Epithelial cell of esophagus (primary cell): ENCODE data around the gene FAM50B.

ENCODE experiments used
- DNase-seq: peaks from one replicate; pipeline ENCODE4 v3.0.0; 2010; ENCODE audit warnings: low read depth
- H3K4me3 ChIP-seq: 2 replicates; pipeline ENCODE4 v1.5.1; 2011; ENCODE audit warnings: mild to moderate bottlenecking, low read length, control low read depth
- TF ChIP-seq, protein P1 (sequence below): IDR thresholded peaks from 2 replicates; pipeline ENCODE4 v1.5.1; 2011; ENCODE audit warnings: low read depth, mild to moderate bottlenecking, low read length, control low read depth, inconsistent platforms; ENCODE audit not compliant: insufficient read depth; ENCODE audit errors: missing control alignments

The FAM50B gene

DNA sequence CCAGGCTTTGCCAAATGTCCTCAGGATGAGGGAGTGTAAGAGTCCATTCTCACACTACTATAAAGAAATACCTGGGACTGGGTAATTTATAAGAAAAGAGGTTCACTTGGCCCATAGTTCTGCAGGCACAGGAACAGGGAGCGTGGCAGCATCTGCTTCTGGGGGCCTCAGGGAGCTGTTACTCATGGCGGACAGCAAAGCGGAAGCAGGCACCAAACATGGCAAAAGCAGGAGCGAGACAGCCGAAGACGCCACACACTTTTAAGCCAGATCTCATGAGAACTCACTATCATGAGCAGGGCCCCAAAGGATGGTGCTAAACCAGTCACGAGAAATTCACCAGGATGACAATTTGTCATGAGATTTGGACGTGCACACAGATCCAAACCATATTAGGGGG lies 22.8 kb downstream of the FAM50B start:
- H3K4me3 ChIP-seq = no peak overlapping the region
- TF ChIP-seq, protein P1, sequence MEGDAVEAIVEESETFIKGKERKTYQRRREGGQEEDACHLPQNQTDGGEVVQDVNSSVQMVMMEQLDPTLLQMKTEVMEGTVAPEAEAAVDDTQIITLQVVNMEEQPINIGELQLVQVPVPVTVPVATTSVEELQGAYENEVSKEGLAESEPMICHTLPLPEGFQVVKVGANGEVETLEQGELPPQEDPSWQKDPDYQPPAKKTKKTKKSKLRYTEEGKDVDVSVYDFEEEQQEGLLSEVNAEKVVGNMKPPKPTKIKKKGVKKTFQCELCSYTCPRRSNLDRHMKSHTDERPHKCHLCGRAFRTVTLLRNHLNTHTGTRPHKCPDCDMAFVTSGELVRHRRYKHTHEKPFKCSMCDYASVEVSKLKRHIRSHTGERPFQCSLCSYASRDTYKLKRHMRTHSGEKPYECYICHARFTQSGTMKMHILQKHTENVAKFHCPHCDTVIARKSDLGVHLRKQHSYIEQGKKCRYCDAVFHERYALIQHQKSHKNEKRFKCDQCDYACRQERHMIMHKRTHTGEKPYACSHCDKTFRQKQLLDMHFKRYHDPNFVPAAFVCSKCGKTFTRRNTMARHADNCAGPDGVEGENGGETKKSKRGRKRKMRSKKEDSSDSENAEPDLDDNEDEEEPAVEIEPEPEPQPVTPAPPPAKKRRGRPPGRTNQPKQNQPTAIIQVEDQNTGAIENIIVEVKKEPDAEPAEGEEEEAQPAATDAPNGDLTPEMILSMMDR = no peak
- DNase-seq = no peak

DNA sequence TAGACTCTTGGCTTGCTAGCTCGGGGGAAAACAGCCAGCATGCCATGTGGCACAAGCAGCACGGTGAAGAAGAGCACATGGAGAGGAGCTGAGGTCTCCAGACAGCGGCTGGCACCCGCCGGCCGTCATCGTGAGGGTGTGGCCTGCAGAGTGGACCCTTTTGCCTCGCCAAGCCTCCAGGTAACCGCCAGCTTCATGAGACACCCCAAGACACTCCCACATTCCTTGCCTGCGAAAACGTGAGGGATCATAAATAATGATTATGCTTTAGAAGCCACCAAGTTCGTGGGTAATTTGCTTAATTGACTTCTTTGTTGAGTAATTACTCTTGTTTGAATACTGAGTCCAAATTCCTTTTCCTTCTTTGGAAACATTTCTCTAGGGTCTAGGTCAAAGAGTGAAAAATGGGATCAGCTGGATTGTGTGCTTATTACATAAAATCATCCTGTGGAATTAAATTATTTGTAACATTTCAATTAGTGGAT lies 23.2 kb downstream of the FAM50B start:
- no peak overlapping the region for H3K4me3 ChIP-seq
- no peak for DNase-seq
- TF ChIP-seq, protein P1 = no peak

DNA sequence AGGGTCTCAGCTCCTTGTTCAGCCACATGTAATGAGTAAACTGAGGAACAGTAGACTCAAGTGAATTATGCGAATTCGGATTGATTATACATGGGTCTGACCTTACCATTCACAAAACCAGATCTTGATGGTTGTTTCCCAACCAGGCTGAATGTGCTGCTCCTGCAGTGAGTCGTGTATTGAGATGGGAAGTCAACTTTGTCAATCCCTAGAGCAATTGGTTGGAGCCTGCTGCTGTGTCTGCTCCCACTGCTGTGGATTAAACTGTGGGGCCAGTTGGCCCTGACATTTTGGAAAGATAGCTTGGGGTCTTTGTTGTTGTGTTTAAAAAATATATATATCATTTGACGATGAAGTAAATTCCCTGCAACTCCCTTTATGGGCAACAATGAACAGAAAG lies 23.9 kb downstream of the FAM50B start:
- TF ChIP-seq, protein P1 = no peak
- H3K4me3 ChIP-seq = no peak overlapping the region
- DNase-seq = peak; percentile 24

DNA sequence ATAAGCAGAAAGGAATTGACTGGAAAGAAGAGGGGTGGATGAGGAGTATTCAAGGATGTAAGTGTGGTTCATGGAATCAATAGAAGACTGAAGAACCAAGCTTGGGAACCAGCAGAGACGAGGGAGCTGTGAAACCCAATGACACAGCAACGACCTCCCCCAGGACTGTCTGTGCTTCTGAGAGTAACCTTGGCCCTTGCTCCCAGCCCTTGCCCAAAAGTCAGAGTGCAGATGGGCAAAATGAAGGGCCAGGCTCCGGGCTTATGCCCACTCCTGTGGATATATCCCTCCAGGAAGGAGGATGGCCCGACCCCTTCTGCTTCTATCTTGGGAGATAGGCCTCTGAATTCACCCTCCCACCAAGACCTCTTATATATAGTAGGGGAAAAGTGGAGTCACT lies 24.9 kb downstream of the FAM50B start:
- DNase-seq = no peak
- H3K4me3 ChIP-seq = no peak overlapping the region
- TF ChIP-seq, protein P1 = no peak

DNA sequence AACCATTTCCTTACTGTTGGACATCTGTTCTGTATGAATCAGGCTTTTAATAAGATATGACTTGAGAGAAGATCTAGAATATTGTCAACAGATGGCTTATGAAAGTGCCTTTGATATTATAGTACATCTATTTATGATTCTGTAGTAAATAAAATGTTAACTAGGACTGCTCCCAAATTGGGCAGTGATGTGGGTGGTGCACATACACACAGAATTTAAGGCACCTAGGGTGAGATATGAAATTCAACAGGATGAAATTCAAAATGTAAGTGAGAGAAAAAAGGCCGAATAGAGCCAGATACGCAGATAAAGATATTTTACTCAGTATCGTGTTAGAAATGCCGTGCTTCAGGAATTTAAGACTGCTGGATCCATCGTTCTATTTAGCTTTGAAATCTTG lies 26.3 kb downstream of the FAM50B start:
- DNase-seq = no peak
- no peak overlapping the region for H3K4me3 ChIP-seq

DNA sequence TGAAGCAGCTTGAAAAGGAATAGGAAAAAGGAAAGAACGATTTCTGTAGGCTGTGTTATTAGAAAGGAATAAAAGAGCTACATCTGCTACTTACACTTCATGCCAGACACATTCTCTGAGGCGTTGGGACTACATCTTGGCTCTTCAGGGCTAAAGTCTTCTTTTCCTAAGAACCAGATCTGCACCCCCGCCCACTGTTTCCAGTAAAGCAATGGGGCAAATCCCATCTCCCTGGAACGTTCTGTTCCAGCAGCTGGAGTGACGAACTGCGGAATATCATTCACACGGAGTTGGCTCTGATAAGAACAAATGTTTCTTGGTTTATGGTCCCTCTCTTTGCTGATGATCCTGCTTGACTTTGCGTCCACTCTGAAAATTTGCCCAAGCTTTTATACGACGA lies 26.9 kb downstream of the FAM50B start:
- no peak overlapping the region for H3K4me3 ChIP-seq
- TF ChIP-seq, protein P1 = no peak
- no peak for DNase-seq

More for the DNA sequence above, 26.3 kb downstream of the FAM50B start:
- TF ChIP-seq, protein P1 = no peak

DNA sequence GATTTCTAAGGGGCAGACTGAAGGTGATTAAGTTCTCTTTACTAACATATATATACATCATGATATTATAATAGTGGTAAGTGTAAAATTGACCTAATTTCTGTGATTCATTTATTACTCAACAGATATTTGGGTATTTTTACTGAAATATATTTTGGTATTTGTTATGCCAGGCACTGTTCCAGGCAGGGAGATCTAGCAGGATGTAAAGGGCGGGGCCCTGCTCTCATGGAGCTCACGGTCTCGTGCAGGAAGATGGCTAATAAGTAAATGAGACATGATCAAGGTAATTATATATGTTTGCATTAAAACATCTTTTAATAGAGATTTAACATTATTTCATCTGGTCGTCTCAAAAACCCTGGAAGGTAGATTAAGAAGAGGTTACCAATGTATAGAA lies 27.7 kb downstream of the FAM50B start:
- DNase-seq = no peak
- no peak overlapping the region for H3K4me3 ChIP-seq

More for the DNA sequence above, 27.7 kb downstream of the FAM50B start:
- TF ChIP-seq, protein P1 = no peak
